ENCODE results near the gene MCF2L2.
"Not testable (repeated sequence)": the region's sequence is repeated elsewhere in the genome, so short reads cannot be mapped to it uniquely, and the experiment has no call there.

The MCF2L2 gene

GRCh38 chr3:183427196-183427875 lies 1.1 kb downstream of the MCF2L2 start:
- ChIA-PET POLR2A (no interaction called here), CTCF (interaction anchor here (1.2 to 2.2 kb wide), 7 partner anchors 9 to 342 kb away, joined by 3 to 6 read pairs (median 3); no protein-coding TSS in a partner anchor)
- no peak for TF ChIP-seq CTCF (IDR thresholded peaks at IDR 0.05; ENCODE audit: control extremely low read depth, extremely low read depth, low read depth, missing control alignments)
- no peak for DNase-seq (ENCODE audit: extremely low spot score)

GRCh38 chr3:183418807-183419206 lies 9.6 kb downstream of the MCF2L2 start:
- CTCF ChIA-PET, result interaction anchor here (1.6 kb wide), 1 partner anchor 36 kb away, joined by 3 read pairs; no protein-coding TSS in a partner anchor
- POLR2A ChIA-PET; DNase-seq (ENCODE audit: extremely low spot score): not testable (repeated sequence)

GRCh38 chr3:183411216-183411922 lies 17.1 kb downstream of the MCF2L2 start:
- ChIA-PET POLR2A (interaction anchor here (0.6 kb wide), 1 partner anchor 918 kb away, joined by 3 read pairs; no protein-coding TSS in a partner anchor), CTCF (interaction anchor here (1.0 to 2.1 kb wide), 6 partner anchors 11 to 356 kb away, joined by 3 to 7 read pairs (median 3); no protein-coding TSS in a partner anchor)
- no peak for DNase-seq (ENCODE audit: extremely low spot score)
- no peak for TF ChIP-seq CTCF (IDR thresholded peaks at IDR 0.05; ENCODE audit: control extremely low read depth, extremely low read depth, low read depth, missing control alignments)

GRCh38 chr3:183410759-183411158 lies 17.7 kb downstream of the MCF2L2 start:
- CTCF ChIA-PET, result interaction anchor here (1.0 to 2.1 kb wide), 5 partner anchors 11 to 356 kb away, joined by 3 to 7 read pairs (median 4); no protein-coding TSS in a partner anchor
- POLR2A ChIA-PET, result interaction anchor here (0.6 kb wide), 2 partner anchors 249 to 919 kb away, joined by 3 to 4 read pairs; no protein-coding TSS in a partner anchor
- TF ChIP-seq CTCF (IDR thresholded peaks at IDR 0.05; ENCODE audit: control extremely low read depth, extremely low read depth, low read depth, missing control alignments), result no peak
- DNase-seq (ENCODE audit: extremely low spot score), result no peak

- ChIA-PET CTCF (interaction anchor here (1.1 to 2.1 kb wide), 6 partner anchors 9 to 357 kb away, joined by 3 to 7 read pairs (median 4); no protein-coding TSS in a partner anchor), POLR2A (interaction anchor here (0.6 kb wide), 1 partner anchor 248 kb away, joined by 4 read pairs; no protein-coding TSS in a partner anchor)
- no peak for TF ChIP-seq CTCF (IDR thresholded peaks at IDR 0.05; ENCODE audit: control extremely low read depth, extremely low read depth, low read depth, missing control alignments)
- no peak for DNase-seq (ENCODE audit: extremely low spot score)
Measured at GRCh38 chr3:183410280-183410679, 18.1 kb downstream of the MCF2L2 start.

GRCh38 chr3:183409219-183409618 lies 19.2 kb downstream of the MCF2L2 start:
- ChIA-PET CTCF (interaction anchor here (1.0 to 1.6 kb wide), 5 partner anchors 8 to 286 kb away, joined by 3 to 4 read pairs (median 3); no protein-coding TSS in a partner anchor), POLR2A (no interaction called here)

More at GRCh38 chr3:183409219-183409618, 19.2 kb downstream of the MCF2L2 start:
- no peak for TF ChIP-seq CTCF (IDR thresholded peaks at IDR 0.05; ENCODE audit: control extremely low read depth, extremely low read depth, low read depth, missing control alignments)
- no peak for DNase-seq (ENCODE audit: extremely low spot score)
